Endothelial cell of umbilical vein (primary cell): ENCODE data around the gene RPL22L1. TPM values are rescaled to one million over a fixed set of nuclear protein-coding genes. Genes with fewer than 3 reads are reported as not detected.
"Not testable (repeated sequence)": the region's sequence is repeated elsewhere in the genome, so short reads cannot be mapped to it uniquely, and the experiment has no call there.

Experiments used
- BruUV-seq: library from RNA; stranded (reverse); fragments of 400-500 nt; replicated peaks from 2 replicates; lab custom pipeline; 2021; lab: Mats Ljungman, UMichigan
- CTCF ChIA-PET: fragments of 300-600, 350-600 bp; sonication (Branson Sonifier 250); formaldehyde crosslinking; loops from one replicate; lab custom pipeline; 2021; ENCODE audit warnings: antibody characterized with exemption, inconsistent platforms; lab: Charles Lee
- POLR2A ChIA-PET: fragments of 300-600, 350-600 bp; sonication (Branson Sonifier 250); formaldehyde crosslinking; loops from one replicate; lab custom pipeline; 2021; ENCODE audit warnings: antibody characterized with exemption, inconsistent platforms; lab: Charles Lee
- DNase-seq: peaks from one replicate; pipeline ENCODE4 v3.0.0-alpha.2; 2011; ENCODE audit warnings: low read depth, low spot score
- FAIRE-seq: peaks from 2 replicates; lab custom pipeline; 2011; peaks lifted over from hg19 to GRCh38; lab: Jason Lieb, UNC
- H2AFZ ChIP-seq: 2 replicates; pipeline ENCODE4 v1.6.0; 2012; ENCODE audit warnings: low read depth, low read length, control low read depth, inconsistent platforms
- H3K27ac ChIP-seq: 2 replicates; pipeline ENCODE4 v1.5.1; 2011; ENCODE audit warnings: low read depth, mild to moderate bottlenecking, control low read depth, low read length, moderate library complexity; ENCODE audit not compliant: insufficient read depth
- H3K27me3 ChIP-seq, 2 experiments: 2 replicates each; pipeline versions ENCODE4 v1.6.0 to v1.6.1; 2011; ENCODE audit warnings: low read length in 2 of 2, mixed read lengths in 1 of 2; ENCODE audit not compliant: control insufficient read depth in 2 of 2, insufficient read depth in 2 of 2
- H3K36me3 ChIP-seq, 2 experiments: 2 replicates in 1 of 2; 3 replicates in 1 of 2; pipeline ENCODE4 v1.5.1; 2011; ENCODE audit warnings: low read length in 2 of 2, mild to moderate bottlenecking in 1 of 2, moderate library complexity in 1 of 2; ENCODE audit not compliant: control insufficient read depth in 2 of 2, insufficient read depth in 2 of 2; ENCODE audit errors: extremely low read depth in 1 of 2
- H3K4me1 ChIP-seq: 3 replicates; pipeline ENCODE4 v1.5.1; 2011; ENCODE audit warnings: mild to moderate bottlenecking, low read length; ENCODE audit not compliant: control insufficient read depth, insufficient read depth; ENCODE audit errors: extremely low read depth
- H3K4me2 ChIP-seq: 2 replicates; pipeline ENCODE4 v1.6.1; 2011; ENCODE audit warnings: low read length, control low read depth, mixed read lengths; ENCODE audit not compliant: insufficient read depth
- H3K4me3 ChIP-seq, 3 experiments: fragments of 200-600 bp in 1 of 3; sonication (generic), shearing (Covaris generic) in 1 of 3; replicated peaks in 1 of 3; 2 replicates each; pipeline ENCODE4 v1.5.1; 2011 to 2016; ENCODE audit warnings: control low read depth in 3 of 3, low read length in 3 of 3, mild to moderate bottlenecking in 2 of 3, inconsistent platforms in 1 of 3, low read depth in 1 of 3, moderate library complexity in 1 of 3; ENCODE audit not compliant: insufficient read depth in 1 of 3
- H3K79me2 ChIP-seq: 2 replicates; pipeline ENCODE4 v1.6.0; 2012; ENCODE audit warnings: low read length, inconsistent platforms; ENCODE audit not compliant: control insufficient read depth, insufficient read depth
- H3K9ac ChIP-seq: replicated peaks from 2 replicates; pipeline ENCODE3; 2011; ENCODE audit warnings: low read length, control low read depth; ENCODE audit not compliant: insufficient read depth; ENCODE audit errors: extremely low read depth
- H3K9me1 ChIP-seq: replicated peaks from 3 replicates; pipeline ENCODE4 v1.6.0; 2011; ENCODE audit warnings: mild to moderate bottlenecking, low read length; ENCODE audit not compliant: control insufficient read depth, insufficient read depth; ENCODE audit errors: extremely low read depth
- H3K9me3 ChIP-seq: replicated peaks from 2 replicates; pipeline ENCODE4 v1.5.1; 2012; ENCODE audit warnings: low read length, inconsistent platforms; ENCODE audit not compliant: control insufficient read depth, insufficient read depth
- H4K20me1 ChIP-seq: replicated peaks from 2 replicates; pipeline ENCODE3; 2011; ENCODE audit warnings: mild to moderate bottlenecking, low read length; ENCODE audit not compliant: control insufficient read depth, insufficient read depth; ENCODE audit errors: extremely low read depth
- EZH2 ChIP-seq: IDR thresholded peaks from 2 replicates; pipeline ENCODE4 v1.6.1; 2012; ENCODE audit warnings: borderline replicate concordance, low read depth, mild to moderate bottlenecking, moderate library complexity, low read length, inconsistent platforms; ENCODE audit not compliant: severe bottlenecking
- FOS ChIP-seq: IDR thresholded peaks from 2 replicates; pipeline ENCODE4 v1.6.1; 2011; ENCODE audit warnings: mild to moderate bottlenecking, low read length, moderate library complexity, borderline replicate concordance; ENCODE audit not compliant: insufficient read depth
- GATA2 ChIP-seq: IDR thresholded peaks from 2 replicates; pipeline ENCODE4 v1.7.0; 2011; ENCODE audit warnings: low read depth, mild to moderate bottlenecking, moderate library complexity, mixed read lengths, low read length; ENCODE audit not compliant: insufficient read length, insufficient read depth
- JUN ChIP-seq: IDR thresholded peaks from 2 replicates; pipeline ENCODE4 v1.6.1; 2011; ENCODE audit warnings: borderline replicate concordance, low read depth; ENCODE audit not compliant: insufficient read length, insufficient read depth
- MAX ChIP-seq: IDR thresholded peaks from 2 replicates; pipeline ENCODE4 v1.6.1; 2011; ENCODE audit not compliant: insufficient read depth, insufficient read length
- MYC ChIP-seq: IDR thresholded peaks from one replicate; pipeline ENCODE4 v1.6.1; 2011; ENCODE audit warnings: mild to moderate bottlenecking, low read depth, low read length
- POLR2A ChIP-seq: IDR thresholded peaks from 2 replicates; pipeline ENCODE4 v1.6.1; 2012; ENCODE audit warnings: low read depth, mild to moderate bottlenecking, control low read depth, low read length
- POLR2AphosphoS5 ChIP-seq: IDR thresholded peaks from 2 replicates; pipeline ENCODE4 v1.6.1; 2012; ENCODE audit warnings: low read depth, mild to moderate bottlenecking, control low read depth, low read length, moderate library complexity; ENCODE audit not compliant: insufficient read depth
- dilution Hi-C: fragments of 300-500 bp; cut with MboI; formaldehyde crosslinking; loops from one replicate; pipeline ENCODE4 v1.15.0; 2019; ENCODE audit warnings: low sequenced_read_pairs; ENCODE audit not compliant: extremely low pct_ligation_motif_present
- intact Hi-C: fragments of 100-400 bp; cut with micrococcal nuclease; formaldehyde crosslinking; loops from one replicate; pipeline ENCODE4 v1.10.0; 2022
- polyA plus RNA-seq, 4 experiments: library from polyadenylated mRNA; depleted of rRNA in 3 of 4; stranded (reverse) in 3 of 4; unstranded in 1 of 4; fragments of >200 nt; gene quantifications; 2 replicates each; pipeline versions ENCODE4 v1.2.1 to v1.2.3, GENCODE V29; 2011 to 2012; ENCODE audit warnings: missing spikeins in 1 of 4
- total RNA-seq: library from RNA; stranded (reverse); gene quantifications from 2 replicates; pipeline ENCODE4 v1.2.3, GENCODE V29; 2021
- TF ChIP-seq, protein P1 (sequence below), 2 donors: IDR thresholded peaks; 1 replicate in 1 of 2; 2 replicates in 1 of 2; pipeline ENCODE4 v1.5.1; 2011; ENCODE audit warnings: low read length in 2 of 2, mild to moderate bottlenecking in 2 of 2, moderate library complexity in 2 of 2, control low read depth in 1 of 2, inconsistent platforms in 1 of 2, low read depth in 1 of 2; ENCODE audit not compliant: insufficient read depth in 1 of 2; ENCODE audit errors: extremely low read depth in 1 of 2

RPL22L1 gene
- total and polyA plus RNA-seq, 2 donors (not counting 3 experiments of a cell fraction or from before 2014, with no cell fraction given) = 65.0 to 176 TPM

DNA sequence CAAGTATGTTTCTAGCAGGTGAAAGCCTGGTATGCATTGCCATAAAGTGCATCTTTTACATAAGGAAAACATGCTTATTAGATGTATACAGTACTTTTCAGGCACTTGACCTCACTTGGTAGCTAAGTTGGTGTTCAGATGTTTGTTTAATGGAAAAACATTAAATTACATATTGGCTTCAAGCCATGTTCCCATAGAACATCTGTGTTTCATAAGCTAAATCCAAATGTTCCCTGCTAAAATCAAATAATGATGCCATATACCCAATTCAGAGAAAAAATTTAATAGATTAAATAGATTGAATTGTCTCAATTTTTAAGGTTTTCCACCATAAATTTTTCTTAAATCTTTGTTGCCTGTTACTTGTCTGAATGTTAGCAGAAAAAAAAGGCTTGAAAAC lies 19.1 kb upstream of the RPL22L1 start:
- no peaks in the 10 kb centered on the region for H3K9me1 ChIP-seq
- ChIA-PET CTCF (interaction anchor here (1.0 kb wide), 1 partner anchor 19 kb away, joined by 5 read pairs; the partner anchor contains the start of gene EIF5A2), POLR2A (no interaction called here)
- no peak overlapping the region for H3K4me3 ChIP-seq
- no peaks in the 10 kb centered on the region for H4K20me1 ChIP-seq
- dilution Hi-C loops (no loop called here), intact Hi-C loops (no loop called here)
- DNase-seq = no peak
- no peaks in the 10 kb centered on the region for H3K79me2 ChIP-seq
- H3K4me1 ChIP-seq = no peaks in the 10 kb centered on the region
- no TSS peak for BruUV-seq
- no peak for FAIRE-seq
- no peak overlapping the region for H2AFZ ChIP-seq
- H3K4me2 ChIP-seq = no peak overlapping the region
- H3K27ac ChIP-seq = no peak overlapping the region
- H3K36me3 ChIP-seq = no peaks in the 10 kb centered on the region
- H3K27me3 ChIP-seq = no peaks in the 10 kb centered on the region
- no peak overlapping the region for H3K9ac ChIP-seq
- no peaks in the 10 kb centered on the region for H3K9me3 ChIP-seq
- TF ChIP-seq MYC = no peak
- no peak for TF ChIP-seq JUN
- TF ChIP-seq EZH2 = no peak
- TF ChIP-seq MAX = no peak
- no peak for TF ChIP-seq POLR2A
- TF ChIP-seq, protein P1, sequence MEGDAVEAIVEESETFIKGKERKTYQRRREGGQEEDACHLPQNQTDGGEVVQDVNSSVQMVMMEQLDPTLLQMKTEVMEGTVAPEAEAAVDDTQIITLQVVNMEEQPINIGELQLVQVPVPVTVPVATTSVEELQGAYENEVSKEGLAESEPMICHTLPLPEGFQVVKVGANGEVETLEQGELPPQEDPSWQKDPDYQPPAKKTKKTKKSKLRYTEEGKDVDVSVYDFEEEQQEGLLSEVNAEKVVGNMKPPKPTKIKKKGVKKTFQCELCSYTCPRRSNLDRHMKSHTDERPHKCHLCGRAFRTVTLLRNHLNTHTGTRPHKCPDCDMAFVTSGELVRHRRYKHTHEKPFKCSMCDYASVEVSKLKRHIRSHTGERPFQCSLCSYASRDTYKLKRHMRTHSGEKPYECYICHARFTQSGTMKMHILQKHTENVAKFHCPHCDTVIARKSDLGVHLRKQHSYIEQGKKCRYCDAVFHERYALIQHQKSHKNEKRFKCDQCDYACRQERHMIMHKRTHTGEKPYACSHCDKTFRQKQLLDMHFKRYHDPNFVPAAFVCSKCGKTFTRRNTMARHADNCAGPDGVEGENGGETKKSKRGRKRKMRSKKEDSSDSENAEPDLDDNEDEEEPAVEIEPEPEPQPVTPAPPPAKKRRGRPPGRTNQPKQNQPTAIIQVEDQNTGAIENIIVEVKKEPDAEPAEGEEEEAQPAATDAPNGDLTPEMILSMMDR (IDR thresholded peaks at IDR 0.05; ENCODE audit: extremely low read depth in 1 of 2, insufficient read depth in 1 of 2, low read depth in 1 of 2, low read length in 2 of 2) = no peak
- no peak for TF ChIP-seq POLR2AphosphoS5
- TF ChIP-seq FOS = no peak
- TF ChIP-seq GATA2 = no peak

- H3K27me3 ChIP-seq, H3K4me2 ChIP-seq, DNase-seq, H3K36me3 ChIP-seq, FAIRE-seq, dilution Hi-C loops, intact Hi-C loops, BruUV-seq, H3K4me3 ChIP-seq, H2AFZ ChIP-seq, H3K79me2 ChIP-seq, POLR2A ChIA-PET, H3K9me1 ChIP-seq, H3K9ac ChIP-seq, H3K4me1 ChIP-seq, H3K27ac ChIP-seq, H4K20me1 ChIP-seq, H3K9me3 ChIP-seq: not testable (repeated sequence)
- CTCF ChIA-PET = interaction anchor here (1.0 to 1.9 kb wide), 3 partner anchors 9 to 470 kb away, joined by 3 to 5 read pairs (median 3); no protein-coding TSS in a partner anchor
These were observed 14.3 kb upstream of the RPL22L1 start for GRCh38 chr3:170884109-170884930.

GRCh38 chr3:170878688-170879087 lies 8.7 kb upstream of the RPL22L1 start:
- H4K20me1 ChIP-seq, H3K4me2 ChIP-seq, H3K9me3 ChIP-seq, H3K27me3 ChIP-seq, H2AFZ ChIP-seq, BruUV-seq, intact Hi-C loops, CTCF ChIA-PET, H3K9me1 ChIP-seq, FAIRE-seq, H3K36me3 ChIP-seq, H3K9ac ChIP-seq, H3K4me3 ChIP-seq, dilution Hi-C loops, POLR2A ChIA-PET, H3K79me2 ChIP-seq, H3K4me1 ChIP-seq, DNase-seq, H3K27ac ChIP-seq: not testable (repeated sequence)
